Mesenchymal stem cell (in vitro differentiated cells and primary cell): ENCODE data around the gene STOX1.
A peak's percentile ranks its signal among the peaks of the same experiment; 100 is the strongest.

Experiments used
- DNase-seq: peaks from one replicate; pipeline ENCODE4 v3.0.0-alpha.2; 2013
- H2AFZ ChIP-seq: one replicate; pipeline ENCODE4 v1.6.1; 2013; ENCODE audit warnings: low read depth, mild to moderate bottlenecking, control low read depth, inconsistent platforms, low read length, moderate library complexity
- H2AK5ac ChIP-seq: 2 replicates; pipeline ENCODE4 v1.6.1; 2013; ENCODE audit warnings: low read length, moderate library complexity, mild to moderate bottlenecking, inconsistent platforms; ENCODE audit not compliant: severe bottlenecking
- H2BK120ac ChIP-seq: one replicate; pipeline ENCODE4 v1.6.1; 2013; ENCODE audit warnings: low read depth, mild to moderate bottlenecking, inconsistent platforms, low read length, moderate library complexity
- H2BK12ac ChIP-seq, 2 experiments: one replicate each; pipeline ENCODE4 v1.6.1; 2013; ENCODE audit warnings: inconsistent platforms in 2 of 2, low read length in 2 of 2, mild to moderate bottlenecking in 2 of 2, moderate library complexity in 2 of 2, control low read depth in 1 of 2
- H2BK15ac ChIP-seq: one replicate; pipeline ENCODE4 v1.6.1; 2013; ENCODE audit warnings: mild to moderate bottlenecking, low read depth, inconsistent platforms; ENCODE audit not compliant: poor library complexity, severe bottlenecking
- H2BK5ac ChIP-seq: 2 replicates; pipeline ENCODE4 v1.6.1; 2013; ENCODE audit warnings: low read depth, mild to moderate bottlenecking, low read length, control low read depth, inconsistent platforms; ENCODE audit not compliant: poor library complexity, severe bottlenecking
- H3K14ac ChIP-seq, 2 experiments: one replicate each; pipeline ENCODE4 v1.6.1; 2013; ENCODE audit warnings: inconsistent platforms in 2 of 2, low read length in 2 of 2, control low read depth in 1 of 2, mild to moderate bottlenecking in 1 of 2, moderate library complexity in 1 of 2
- H3K18ac ChIP-seq, 2 experiments: one replicate each; pipeline ENCODE4 v1.6.1; 2013; ENCODE audit warnings: inconsistent platforms in 2 of 2, low read length in 2 of 2, control low read depth in 1 of 2, low read depth in 1 of 2, mild to moderate bottlenecking in 1 of 2
- H3K23ac ChIP-seq, 2 experiments: one replicate each; pipeline ENCODE4 v1.6.1; 2013; ENCODE audit warnings: inconsistent platforms in 2 of 2, low read length in 2 of 2, mild to moderate bottlenecking in 2 of 2, moderate library complexity in 2 of 2, control low read depth in 1 of 2
- H3K27ac ChIP-seq: 2 replicates; pipeline ENCODE4 v1.5.1; 2013; ENCODE audit warnings: mild to moderate bottlenecking, moderate library complexity, low read length, control low read depth, inconsistent platforms; ENCODE audit not compliant: poor library complexity, severe bottlenecking
- H3K27me3 ChIP-seq, 2 experiments: 2 replicates each; pipeline versions ENCODE4 v1.6.1 to v1.7.0; 2013; ENCODE audit warnings: low read length in 2 of 2, mild to moderate bottlenecking in 2 of 2, moderate library complexity in 2 of 2, control low read depth in 1 of 2, inconsistent platforms in 1 of 2; ENCODE audit not compliant: control insufficient read depth in 1 of 2, insufficient read depth in 1 of 2
- H3K36me3 ChIP-seq, 2 experiments: 2 replicates each; pipeline versions ENCODE4 v1.6.1 to v1.7.0; 2013; ENCODE audit warnings: low read length in 2 of 2, control low read depth in 1 of 2, inconsistent platforms in 1 of 2, low read depth in 1 of 2, mild to moderate bottlenecking in 1 of 2; ENCODE audit not compliant: insufficient read depth in 2 of 2, control insufficient read depth in 1 of 2
- H3K4ac ChIP-seq, 2 experiments: one replicate each; pipeline ENCODE4 v1.6.1; 2013; ENCODE audit warnings: inconsistent platforms in 2 of 2, low read length in 2 of 2, mild to moderate bottlenecking in 2 of 2, moderate library complexity in 2 of 2, control low read depth in 1 of 2, low read depth in 1 of 2
- H3K4me1 ChIP-seq: 2 replicates; pipeline ENCODE4 v1.6.1; 2013; ENCODE audit warnings: low read depth, low read length, control low read depth; ENCODE audit not compliant: control insufficient read depth, insufficient read depth
- H3K4me2 ChIP-seq: 2 replicates; pipeline ENCODE4 v1.6.1; 2013; ENCODE audit warnings: low read length, mild to moderate bottlenecking, inconsistent platforms; ENCODE audit not compliant: poor library complexity, severe bottlenecking
- H3K4me3 ChIP-seq, 2 experiments: 2 replicates each; pipeline versions ENCODE4 v1.5.1 to v1.7.0; 2013; ENCODE audit warnings: low read length in 2 of 2, mild to moderate bottlenecking in 2 of 2, control low read depth in 1 of 2, low read depth in 1 of 2; ENCODE audit not compliant: insufficient read depth in 1 of 2
- H3K79me1 ChIP-seq: replicated peaks from 2 replicates; pipeline ENCODE4 v1.6.1; 2013; ENCODE audit warnings: mild to moderate bottlenecking, control low read depth, low read length, inconsistent platforms; ENCODE audit not compliant: poor library complexity, severe bottlenecking
- H3K9ac ChIP-seq: 2 replicates; pipeline ENCODE4 v1.7.0; 2013; ENCODE audit warnings: mild to moderate bottlenecking, low read length, moderate library complexity
- H3K9me3 ChIP-seq: 2 replicates; pipeline ENCODE4 v1.7.0; 2013; ENCODE audit warnings: mild to moderate bottlenecking, low read length; ENCODE audit not compliant: control insufficient read depth
- H4K8ac ChIP-seq: one replicate; pipeline ENCODE4 v1.6.1; 2013; ENCODE audit warnings: inconsistent platforms, mild to moderate bottlenecking, low read length, moderate library complexity
- H4K91ac ChIP-seq: one replicate; pipeline ENCODE4 v1.6.1; 2013; ENCODE audit warnings: mild to moderate bottlenecking, low read length, inconsistent platforms
- WGBS: methylation state at CpG from one replicate; pipeline ENCODE4 v1.1.7; 2013; ENCODE audit warnings: mixed read lengths; 5-methylcytosine and 5-hydroxymethylcytosine counted together

The STOX1 gene

DNA sequence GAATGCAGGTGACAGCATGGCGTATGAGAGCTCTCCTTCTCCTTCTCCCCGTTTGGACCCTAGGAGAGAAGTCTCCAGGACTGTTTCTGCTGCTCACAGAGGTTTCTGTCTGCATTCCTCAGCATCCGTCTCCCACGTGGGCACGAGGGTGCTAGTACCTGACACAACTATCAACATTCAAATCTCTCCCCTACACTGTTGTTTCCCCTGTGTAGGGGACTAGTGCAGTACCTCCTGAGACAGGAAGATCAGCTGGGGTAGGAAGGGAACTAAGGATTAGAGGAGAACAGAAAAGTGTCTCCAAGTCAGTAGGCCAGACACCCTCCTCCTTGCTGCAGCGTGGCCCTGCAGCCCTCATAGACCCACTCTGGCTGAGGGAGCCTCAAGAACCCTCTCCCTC, 29.0 kb downstream of the STOX1 start:
- Histone ChIP-seq H3K79me1 (no peaks in the 10 kb centered on the region), H2BK12ac (no peak overlapping the region), H3K23ac (peak overlapping the region in 1 of 2 experiments; percentile 77), H2BK15ac (no peak overlapping the region), H3K27me3 (peaks cover 21 to 38% of the 10 kb centered on the region in 2 experiments), H3K9me3 (peaks cover 16% of the 10 kb centered on the region), H3K4me2 (no peak overlapping the region), H2BK120ac (no peak overlapping the region), H3K4me3 (no peak overlapping the region), H2AFZ (no peak overlapping the region), H3K4ac (no peak overlapping the region), H3K27ac (no peak overlapping the region), H3K4me1 (no peaks in the 10 kb centered on the region), H3K18ac (no peak overlapping the region), H2AK5ac (no peak overlapping the region), H3K9ac (no peak overlapping the region), H3K36me3 (no peaks in the 10 kb centered on the region), H4K8ac (no peak overlapping the region), H4K91ac (no peak overlapping the region), H2BK5ac (no peak overlapping the region), H3K14ac (no peak overlapping the region)
- 67% methylated on average over 5 of the region's 6 CpGs for WGBS
- no peak for DNase-seq

DNA sequence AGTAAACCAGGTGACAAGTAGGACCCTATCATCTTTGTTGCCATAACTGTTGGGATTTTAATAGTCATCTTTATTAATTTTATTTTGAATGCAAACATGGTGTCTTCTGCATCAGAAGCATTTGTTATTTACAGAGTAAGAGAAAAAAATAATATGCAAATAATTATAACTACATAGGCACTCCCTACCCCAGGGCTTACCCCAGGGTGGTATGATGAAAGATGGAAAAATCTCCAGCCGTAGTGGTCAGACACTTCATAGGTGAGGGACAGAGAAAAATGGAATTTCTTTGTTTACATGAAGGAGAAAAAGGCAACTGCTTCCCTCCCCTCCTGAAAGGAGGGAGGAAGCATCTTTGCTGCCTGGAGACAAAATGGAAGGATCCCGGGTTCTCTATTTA, 29.7 kb downstream of the STOX1 start:
- no peak overlapping the region for H3K4me2 ChIP-seq
- no peak overlapping the region for H3K23ac ChIP-seq
- no peak overlapping the region for H4K8ac ChIP-seq
- no peak overlapping the region for H3K18ac ChIP-seq
- no peak overlapping the region for H2BK120ac ChIP-seq
- peaks cover 21 to 38% of the 10 kb centered on the region in 2 experiments for H3K27me3 ChIP-seq
- H2BK12ac ChIP-seq = no peak overlapping the region
- no peak overlapping the region for H2AFZ ChIP-seq
- H3K9me3 ChIP-seq = peaks cover 22% of the 10 kb centered on the region
- H2AK5ac ChIP-seq = no peak overlapping the region
- H3K14ac ChIP-seq = no peak overlapping the region
- no peak for DNase-seq
- no peaks in the 10 kb centered on the region for H3K4me1 ChIP-seq
- no peak overlapping the region for H3K4me3 ChIP-seq
- no peak overlapping the region for H3K27ac ChIP-seq
- H3K9ac ChIP-seq = no peak overlapping the region
- H2BK15ac ChIP-seq = no peak overlapping the region
- no peak overlapping the region for H3K4ac ChIP-seq
- H3K79me1 ChIP-seq = no peaks in the 10 kb centered on the region
- WGBS = 56% methylated on average over 2 of the region's 2 CpGs
- no peak overlapping the region for H2BK5ac ChIP-seq
- H4K91ac ChIP-seq = no peak overlapping the region
- H3K36me3 ChIP-seq = no peaks in the 10 kb centered on the region

DNA sequence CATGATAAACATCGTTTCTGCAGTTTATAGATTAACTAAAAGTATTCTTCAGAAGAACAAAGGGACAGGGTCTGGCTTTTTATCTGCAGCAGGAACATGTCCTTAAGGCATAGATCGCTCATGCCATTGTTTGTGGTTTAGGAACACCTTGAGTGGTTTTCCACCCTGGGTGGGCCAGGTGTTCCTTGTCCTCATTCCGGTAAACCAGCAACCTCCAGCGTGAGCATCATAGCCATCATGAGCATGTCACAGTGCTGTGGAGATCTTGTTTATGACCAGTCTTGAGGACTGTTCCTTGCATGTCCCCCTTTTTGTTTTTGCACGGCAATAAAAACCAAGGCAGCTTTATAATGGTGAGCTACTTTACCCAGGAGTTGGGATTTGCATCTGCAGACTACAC, 33.9 kb downstream of the STOX1 start:
- Histone ChIP-seq H3K4ac (no peak overlapping the region), H3K14ac (no peak overlapping the region), H3K36me3 (no peaks in the 10 kb centered on the region), H2BK120ac (no peak overlapping the region), H3K4me1 (no peaks in the 10 kb centered on the region), H3K4me2 (no peak overlapping the region), H2BK5ac (no peak overlapping the region), H2AFZ (no peak overlapping the region), H3K27me3 (peaks cover 14 to 28% of the 10 kb centered on the region in 2 experiments), H3K79me1 (no peaks in the 10 kb centered on the region), H2BK12ac (no peak overlapping the region), H3K9ac (no peak overlapping the region), H3K27ac (no peak overlapping the region), H2AK5ac (no peak overlapping the region), H4K8ac (no peak overlapping the region), H3K18ac (no peak overlapping the region), H3K9me3 (peaks cover 24% of the 10 kb centered on the region), H2BK15ac (no peak overlapping the region), H3K23ac (no peak overlapping the region), H4K91ac (no peak overlapping the region), H3K4me3 (no peak overlapping the region)
- 95% methylated on average over 4 of the region's 5 CpGs for whole genome bisulfite sequencing
- no peak for DNase-seq

DNA sequence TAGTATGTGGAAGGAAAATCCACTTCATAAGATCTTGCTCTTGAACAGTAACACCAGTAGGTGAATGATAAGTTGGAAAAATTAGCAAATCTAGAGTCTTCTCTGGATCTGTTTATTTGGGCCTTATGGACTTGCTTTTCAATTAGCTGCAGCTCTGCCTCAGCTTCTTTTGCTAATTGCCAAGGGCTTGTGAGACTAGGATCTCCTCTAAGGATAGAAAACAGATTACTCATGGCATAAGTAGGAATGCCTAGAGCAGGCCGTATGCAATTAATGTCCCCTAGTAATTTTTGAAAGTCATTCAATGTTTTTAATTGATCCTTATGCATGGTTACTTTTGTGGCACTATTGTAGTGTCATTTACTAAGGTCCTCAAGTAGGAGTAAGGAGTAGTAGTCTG, 37.3 kb downstream of the STOX1 start:
- no peaks in the 10 kb centered on the region for H3K4me1 ChIP-seq
- no peak overlapping the region for H3K4me2 ChIP-seq
- no peak overlapping the region for H2BK15ac ChIP-seq
- H2AFZ ChIP-seq = no peak overlapping the region
- H3K14ac ChIP-seq = no peak overlapping the region
- H3K4me3 ChIP-seq = no peak overlapping the region
- H4K8ac ChIP-seq = no peak overlapping the region
- H3K36me3 ChIP-seq = no peaks in the 10 kb centered on the region
- H2AK5ac ChIP-seq = no peak overlapping the region
- 100% methylated on average over 1 of the region's 1 CpG for whole genome bisulfite sequencing
- no peak overlapping the region for H3K23ac ChIP-seq
- H3K9ac ChIP-seq = no peak overlapping the region
- H3K79me1 ChIP-seq = no peaks in the 10 kb centered on the region
- H4K91ac ChIP-seq = no peak overlapping the region
- H3K9me3 ChIP-seq = peaks cover 32% of the 10 kb centered on the region
- no peak overlapping the region for H3K27ac ChIP-seq
- no peak overlapping the region for H2BK120ac ChIP-seq
- no peaks in the 10 kb centered on the region for H3K27me3 ChIP-seq
- DNase-seq = no peak
- no peak overlapping the region for H2BK12ac ChIP-seq
- H3K18ac ChIP-seq = no peak overlapping the region
- no peak overlapping the region for H2BK5ac ChIP-seq
- H3K4ac ChIP-seq = no peak overlapping the region
